GM19023 (cell line): ENCODE data around the gene NLRP4.

Experiments
- ATAC-seq: cut with Tn5 transposase; IDR thresholded peaks from one replicate; pipeline ENCODE4 v1.9.1; 2021; ENCODE audit warnings: mild to moderate bottlenecking, moderate library complexity; ENCODE audit not compliant: unreplicated experiment

NLRP4 gene, protein sequence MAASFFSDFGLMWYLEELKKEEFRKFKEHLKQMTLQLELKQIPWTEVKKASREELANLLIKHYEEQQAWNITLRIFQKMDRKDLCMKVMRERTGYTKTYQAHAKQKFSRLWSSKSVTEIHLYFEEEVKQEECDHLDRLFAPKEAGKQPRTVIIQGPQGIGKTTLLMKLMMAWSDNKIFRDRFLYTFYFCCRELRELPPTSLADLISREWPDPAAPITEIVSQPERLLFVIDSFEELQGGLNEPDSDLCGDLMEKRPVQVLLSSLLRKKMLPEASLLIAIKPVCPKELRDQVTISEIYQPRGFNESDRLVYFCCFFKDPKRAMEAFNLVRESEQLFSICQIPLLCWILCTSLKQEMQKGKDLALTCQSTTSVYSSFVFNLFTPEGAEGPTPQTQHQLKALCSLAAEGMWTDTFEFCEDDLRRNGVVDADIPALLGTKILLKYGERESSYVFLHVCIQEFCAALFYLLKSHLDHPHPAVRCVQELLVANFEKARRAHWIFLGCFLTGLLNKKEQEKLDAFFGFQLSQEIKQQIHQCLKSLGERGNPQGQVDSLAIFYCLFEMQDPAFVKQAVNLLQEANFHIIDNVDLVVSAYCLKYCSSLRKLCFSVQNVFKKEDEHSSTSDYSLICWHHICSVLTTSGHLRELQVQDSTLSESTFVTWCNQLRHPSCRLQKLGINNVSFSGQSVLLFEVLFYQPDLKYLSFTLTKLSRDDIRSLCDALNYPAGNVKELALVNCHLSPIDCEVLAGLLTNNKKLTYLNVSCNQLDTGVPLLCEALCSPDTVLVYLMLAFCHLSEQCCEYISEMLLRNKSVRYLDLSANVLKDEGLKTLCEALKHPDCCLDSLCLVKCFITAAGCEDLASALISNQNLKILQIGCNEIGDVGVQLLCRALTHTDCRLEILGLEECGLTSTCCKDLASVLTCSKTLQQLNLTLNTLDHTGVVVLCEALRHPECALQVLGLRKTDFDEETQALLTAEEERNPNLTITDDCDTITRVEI

DNA sequence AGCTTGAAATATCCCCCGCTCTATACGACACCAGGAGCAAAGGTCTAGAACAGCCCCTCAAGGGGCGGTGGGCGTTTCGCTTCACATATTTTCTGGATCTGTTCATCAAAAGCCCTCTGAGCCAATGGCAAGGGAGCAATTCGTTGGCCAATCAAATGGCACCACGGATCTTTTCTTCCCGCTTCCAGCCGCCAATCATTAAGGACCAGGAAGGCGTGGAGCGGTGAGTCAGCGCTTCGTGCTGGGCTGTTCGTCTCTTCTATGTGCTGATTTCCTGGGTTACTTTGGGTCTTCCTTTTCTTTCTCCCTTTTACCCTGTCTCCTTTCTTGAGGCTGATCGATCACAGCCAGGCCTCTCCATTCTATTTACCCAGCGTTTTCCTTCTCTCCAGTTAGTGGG lies at the start of gene NLRP4:
Gene NLRP4 (plus strand): TSS at position 201 of the 400 bp plus-strand sequence. CDS start 15,541 bp downstream, outside the sequence.
- no peak for ATAC-seq

- ATAC-seq: no peak
Observed at GRCh38 chr19:55795021-55795420, 41.3 kb upstream of the NLRP4 start.

GRCh38 chr19:55801416-55801815 lies 34.9 kb upstream of the NLRP4 start:
- no peak for ATAC-seq

- ATAC-seq: no peak
Observed at GRCh38 chr19:55802281-55802680, 34.1 kb upstream of the NLRP4 start.

GRCh38 chr19:55809381-55810058 lies 26.8 kb upstream of the NLRP4 start:
- no peak for ATAC-seq

- no peak for ATAC-seq
Observed at GRCh38 chr19:55811340-55811739, 25.0 kb upstream of the NLRP4 start.

DNA sequence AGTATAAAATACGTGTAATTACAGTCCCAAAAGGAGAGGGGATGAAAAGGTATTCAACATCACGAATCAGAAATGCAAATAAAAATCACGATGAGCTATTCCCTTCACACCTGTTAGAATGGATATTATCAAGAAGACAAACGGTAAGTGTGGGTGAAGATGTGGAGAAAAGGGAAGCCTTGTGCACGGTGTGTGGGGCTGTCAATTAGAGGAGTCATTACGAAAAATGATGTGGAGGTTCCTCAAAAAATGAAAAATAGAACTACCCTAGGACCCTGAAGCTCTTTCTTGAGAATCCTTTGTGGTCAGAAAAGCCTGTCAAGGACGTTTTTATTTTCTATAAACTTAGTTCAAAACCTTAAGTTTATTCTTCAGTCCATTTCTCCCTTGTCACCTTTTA lies 23.9 kb upstream of the NLRP4 start:
- no peak for ATAC-seq

GRCh38 chr19:55813906-55814305 lies 22.4 kb upstream of the NLRP4 start:
- no peak for ATAC-seq

DNA sequence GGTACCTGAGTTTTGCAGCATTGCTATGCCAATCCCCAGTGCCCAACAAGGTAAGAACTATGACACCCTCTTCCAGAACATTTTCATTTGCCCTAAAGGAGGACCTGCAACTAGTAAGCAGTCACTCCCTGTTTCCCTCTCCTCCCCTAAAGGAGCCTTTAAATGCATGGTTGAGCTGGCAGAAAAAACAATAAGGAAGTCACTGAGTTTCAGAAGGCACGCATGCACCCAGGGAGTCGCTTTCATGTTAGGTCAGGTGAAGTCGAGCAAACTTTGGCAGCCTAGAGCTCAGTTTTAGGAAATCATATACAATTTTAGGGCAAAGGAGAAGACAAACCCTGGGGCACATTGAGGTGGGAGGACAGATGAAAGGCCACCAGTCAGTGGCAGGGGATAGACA lies 16.3 kb upstream of the NLRP4 start:
- no peak for ATAC-seq

DNA sequence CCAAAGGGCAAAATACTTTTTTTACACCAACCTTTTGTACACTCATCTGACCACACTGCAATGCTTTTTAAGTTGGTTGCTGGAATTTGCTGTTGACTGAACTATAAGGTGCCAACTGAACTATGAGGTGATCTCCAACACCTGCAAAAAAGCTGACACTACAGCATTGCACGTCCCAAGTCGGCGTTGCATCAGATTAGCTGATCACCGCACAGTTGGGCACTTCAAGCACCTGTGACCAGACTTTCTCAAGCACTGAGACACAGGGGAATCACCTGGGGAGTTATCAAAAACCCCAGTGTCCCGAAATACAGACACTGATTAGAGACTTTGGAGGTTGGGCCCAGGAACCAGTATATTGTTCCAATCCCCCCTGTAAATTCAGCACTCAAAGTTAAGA lies 5.7 kb upstream of the NLRP4 start:
- ATAC-seq: no peak

- no peak for ATAC-seq
Observed at GRCh38 chr19:55831846-55832245, 4.5 kb upstream of the NLRP4 start, which contains the start of gene NLRP11. NLRP11 (minus strand) TSS chr19:55831999; CDS start chr19:55818174, 13,825 bp downstream.

- ATAC-seq: no peak
Observed at GRCh38 chr19:55832676-55833075, 3.7 kb upstream of the NLRP4 start.

DNA sequence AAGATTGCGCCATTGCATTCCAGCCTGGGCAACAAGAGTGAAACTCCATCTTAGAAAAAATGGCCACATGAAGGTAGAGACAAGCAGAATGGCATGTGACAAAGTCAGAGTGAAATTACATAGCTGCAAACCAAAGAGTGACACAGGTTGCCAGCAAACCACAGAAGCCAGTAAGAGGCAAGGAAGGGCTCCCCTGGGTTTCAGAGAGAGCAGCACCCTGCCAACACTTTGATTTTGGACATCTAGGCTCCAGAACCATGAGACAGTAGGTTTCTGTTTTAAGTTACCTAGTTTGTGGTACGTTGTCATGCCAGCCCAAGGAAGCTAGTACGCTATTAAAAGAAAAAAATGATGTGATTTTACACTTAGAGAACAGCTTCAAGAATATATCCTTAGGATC lies 1.9 kb downstream of the NLRP4 start:
- ATAC-seq: no peak

DNA sequence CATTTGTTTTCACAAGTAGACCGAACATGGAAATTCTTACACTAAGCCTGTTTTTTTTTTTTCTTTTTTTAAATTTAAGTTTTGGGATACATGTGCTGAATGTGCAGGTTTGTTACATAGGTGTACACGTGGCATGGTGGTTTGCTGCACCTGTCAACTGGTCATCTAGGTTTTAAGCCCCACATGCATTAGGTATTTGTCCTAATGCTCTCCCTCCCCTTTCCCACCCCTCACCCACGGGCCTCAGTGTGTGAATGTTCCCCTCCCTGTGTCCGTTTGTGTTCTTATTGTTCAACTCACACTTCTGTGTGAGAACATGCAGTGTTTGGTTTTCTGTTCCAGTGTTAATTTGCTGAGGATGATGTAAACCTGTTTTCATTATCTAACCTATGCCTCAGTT lies 2.6 kb downstream of the NLRP4 start:
- ATAC-seq: no peak

- ATAC-seq: no peak
Observed at GRCh38 chr19:55855160-55855559, 18.8 kb downstream of the NLRP4 start.

GRCh38 chr19:55857149-55857548 lies 20.8 kb downstream of the NLRP4 start:
- no peak for ATAC-seq

DNA sequence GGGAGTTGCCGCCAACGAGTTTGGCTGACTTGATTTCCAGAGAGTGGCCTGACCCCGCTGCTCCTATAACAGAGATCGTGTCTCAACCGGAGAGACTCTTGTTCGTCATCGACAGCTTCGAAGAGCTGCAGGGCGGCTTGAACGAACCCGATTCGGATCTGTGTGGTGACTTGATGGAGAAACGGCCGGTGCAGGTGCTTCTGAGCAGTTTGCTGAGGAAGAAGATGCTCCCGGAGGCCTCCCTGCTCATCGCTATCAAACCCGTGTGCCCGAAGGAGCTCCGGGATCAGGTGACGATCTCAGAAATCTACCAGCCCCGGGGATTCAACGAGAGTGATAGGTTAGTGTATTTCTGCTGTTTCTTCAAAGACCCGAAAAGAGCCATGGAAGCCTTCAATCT lies 21.6 kb downstream of the NLRP4 start:
- no peak for ATAC-seq

- no peak for ATAC-seq
Observed at GRCh38 chr19:55858401-55858800, 22.1 kb downstream of the NLRP4 start.

GRCh38 chr19:55858969-55859368 lies 22.6 kb downstream of the NLRP4 start:
- ATAC-seq: no peak

- ATAC-seq: no peak
Observed at GRCh38 chr19:55866521-55866920, 30.2 kb downstream of the NLRP4 start.

- ATAC-seq: no peak
Observed at GRCh38 chr19:55867101-55867500, 30.8 kb downstream of the NLRP4 start.
